GM21825 (cell line): Measurements from ENCODE around the gene CPNE5.

Experiments
- ATAC-seq: cut with Tn5 transposase; IDR thresholded peaks from one replicate; pipeline ENCODE4 v1.9.1; 2021; ENCODE audit warnings: mild to moderate bottlenecking, moderate library complexity; ENCODE audit not compliant: unreplicated experiment

The CPNE5 gene

GRCh38 chr6:36751091-36751490, 88.2 kb downstream of the CPNE5 start:
- ATAC-seq = no peak

GRCh38 chr6:36749829-36750489, 89.3 kb downstream of the CPNE5 start:
- no peak for ATAC-seq

- no peak for ATAC-seq
Observed at GRCh38 chr6:36746251-36746650, 93.0 kb downstream of the CPNE5 start.

- ATAC-seq = no peak
Observed at GRCh38 chr6:36745836-36746235, 93.4 kb downstream of the CPNE5 start.

GRCh38 chr6:36745283-36745682, 94.0 kb downstream of the CPNE5 start:
- no peak for ATAC-seq

- no peak for ATAC-seq
Observed at GRCh38 chr6:36744304-36744673, 95.0 kb downstream of the CPNE5 start.

GRCh38 chr6:36743538-36744303, 95.5 kb downstream of the CPNE5 start:
- ATAC-seq = no peak

GRCh38 chr6:36743032-36743431, 96.2 kb downstream of the CPNE5 start:
- ATAC-seq = no peak

- no peak for ATAC-seq
Observed at GRCh38 chr6:36742146-36742545, 97.1 kb downstream of the CPNE5 start.

- ATAC-seq = no peak
Observed at GRCh38 chr6:36740818-36741179, 98.4 kb downstream of the CPNE5 start.

- ATAC-seq = no peak
Observed at GRCh38 chr6:36739947-36740817, 99.1 kb downstream of the CPNE5 start.

- ATAC-seq = no peak
Observed at GRCh38 chr6:36738108-36738507, 101.1 kb downstream of the CPNE5 start.

GRCh38 chr6:36737043-36737785, 102.0 kb downstream of the CPNE5 start:
- no peak for ATAC-seq

- no peak for ATAC-seq
Observed at GRCh38 chr6:36735110-36736071, 103.9 kb downstream of the CPNE5 start.

- ATAC-seq = no peak
Observed at GRCh38 chr6:36734486-36735060, 104.7 kb downstream of the CPNE5 start.

- ATAC-seq = no peak
Observed at GRCh38 chr6:36733300-36733699, 105.9 kb downstream of the CPNE5 start.

GRCh38 chr6:36731622-36732310, 107.5 kb downstream of the CPNE5 start:
- ATAC-seq = no peak

- ATAC-seq = no peak
Observed at GRCh38 chr6:36730424-36731380, 108.5 kb downstream of the CPNE5 start.
